WTC11 (cell line): Measurements from ENCODE around the gene HNRNPLL. TPM values are rescaled to one million over a fixed set of nuclear protein-coding genes. Genes with fewer than 3 reads are reported as not detected.

ENCODE experiments used
- ATAC-seq: fragments of 200-7000 bp; cut with Tn5 transposase; 2 replicates; pipeline ENCODE4 v1.10.0; 2021; ENCODE audit warnings: mild to moderate bottlenecking, moderate library complexity
- CTCF ChIA-PET: fragments of 300-600 bp; sonication (Branson Sonifier 250); formaldehyde crosslinking; loops from one replicate; lab custom pipeline; 2021; ENCODE audit warnings: antibody characterized with exemption; lab: Charles Lee
- POLR2A ChIA-PET: fragments of 350-600 bp; sonication (Branson Sonifier 250); formaldehyde crosslinking; loops from one replicate; lab custom pipeline; 2021; ENCODE audit warnings: antibody characterized with exemption; lab: Charles Lee
- DNase-seq: peaks from one replicate; pipeline ENCODE4 v3.0.0; 2021; ENCODE audit warnings: low spot score
- H3K27ac Mint-ChIP-seq: 2 replicates; pipeline ENCODE4 v1.8.0; 2021; ENCODE audit warnings: mixed read lengths
- H3K27me3 Mint-ChIP-seq: 2 replicates; pipeline ENCODE4 v1.8.0; 2021; ENCODE audit warnings: low read depth, mild to moderate bottlenecking, moderate library complexity, mixed read lengths
- H3K36me3 Mint-ChIP-seq: 2 replicates; pipeline ENCODE4 v1.8.0; 2021; ENCODE audit warnings: mixed read lengths
- H3K4me1 Mint-ChIP-seq: 2 replicates; pipeline ENCODE4 v1.8.0; 2022; ENCODE audit warnings: mixed read lengths
- H3K4me3 Mint-ChIP-seq: 2 replicates; pipeline ENCODE4 v1.8.0; 2021; ENCODE audit warnings: mild to moderate bottlenecking, moderate library complexity, mixed read lengths
- H3K9me3 Mint-ChIP-seq: 2 replicates; pipeline ENCODE4 v1.8.0; 2021; ENCODE audit warnings: mixed read lengths
- ATF1 ChIP-seq: sonication (generic); formaldehyde crosslinking; IDR thresholded peaks from 2 replicates; pipeline ENCODE4 v1.8.1; 2023; ENCODE audit warnings: mild to moderate bottlenecking, moderate library complexity, missing genetic modification reagents
- ATF6 ChIP-seq: sonication (generic); formaldehyde crosslinking; IDR thresholded peaks from 2 replicates; pipeline ENCODE4 v1.8.1; 2023; ENCODE audit warnings: mild to moderate bottlenecking, missing genetic modification reagents
- CREB1 ChIP-seq: sonication (generic); formaldehyde crosslinking; IDR thresholded peaks from 2 replicates; pipeline ENCODE4 v1.8.0; 2023; ENCODE audit warnings: mild to moderate bottlenecking, missing genetic modification reagents
- CTCF ChIP-seq: fragments of 200-600 bp; IDR thresholded peaks from 2 replicates; pipeline ENCODE4 v1.8.0; 2022; ENCODE audit warnings: antibody characterized with exemption
- E2F1 ChIP-seq: sonication (generic); formaldehyde crosslinking; IDR thresholded peaks from 2 replicates; pipeline ENCODE4 v1.8.0; 2022; ENCODE audit warnings: mild to moderate bottlenecking, missing genetic modification reagents
- NFATC4 ChIP-seq: fragments of 250-450 bp; sonication (Bioruptor Pico); IDR thresholded peaks from 2 replicates; pipeline ENCODE4 v1.9.0; 2021; ENCODE audit warnings: mild to moderate bottlenecking
- NFYB ChIP-seq: sonication (generic); formaldehyde crosslinking; conservative IDR thresholded peaks from 2 replicates; pipeline ENCODE4 v1.8.0; 2022; ENCODE audit warnings: low read depth, missing genetic modification reagents
- NR1H2 ChIP-seq: sonication (generic); formaldehyde crosslinking; IDR thresholded peaks from 2 replicates; pipeline ENCODE4 v1.9.0; 2021; ENCODE audit warnings: mild to moderate bottlenecking, moderate library complexity, missing genetic modification reagents
- OVOL2 ChIP-seq: fragments of 250-450 bp; sonication (Bioruptor Pico); IDR thresholded peaks from 2 replicates; pipeline ENCODE4 v1.9.0; 2021; ENCODE audit warnings: mild to moderate bottlenecking, borderline replicate concordance
- PRDM15 ChIP-seq: sonication (generic); formaldehyde crosslinking; IDR thresholded peaks from 2 replicates; pipeline ENCODE4 v1.8.0; 2022; ENCODE audit warnings: missing genetic modification reagents
- PREB ChIP-seq: sonication (generic); formaldehyde crosslinking; IDR thresholded peaks from 2 replicates; pipeline ENCODE4 v1.8.1; 2022; ENCODE audit warnings: mild to moderate bottlenecking, missing genetic modification reagents, moderate library complexity, borderline replicate concordance
- RORB ChIP-seq: fragments of 250-450 bp; sonication (Bioruptor Pico); IDR thresholded peaks from 2 replicates; pipeline ENCODE4 v1.9.0; 2021; ENCODE audit warnings: mild to moderate bottlenecking
- SMAD3 ChIP-seq: sonication (generic); formaldehyde crosslinking; IDR thresholded peaks from 2 replicates; pipeline ENCODE4 v1.8.0; 2022; ENCODE audit warnings: missing genetic modification reagents, mild to moderate bottlenecking, borderline replicate concordance
- USF1 ChIP-seq: sonication (generic); formaldehyde crosslinking; IDR thresholded peaks from 2 replicates; pipeline ENCODE4 v1.8.0; 2022; ENCODE audit warnings: mild to moderate bottlenecking, missing genetic modification reagents
- ZNF512 ChIP-seq: sonication (generic); formaldehyde crosslinking; IDR thresholded peaks from 2 replicates; pipeline ENCODE4 v1.8.1; 2022; ENCODE audit warnings: missing genetic modification reagents, borderline replicate concordance
- ZNF671 ChIP-seq: fragments of 250-450 bp; sonication (Bioruptor Pico); IDR thresholded peaks from 2 replicates; pipeline ENCODE4 v1.8.0; 2021; ENCODE audit warnings: mild to moderate bottlenecking
- total RNA-seq: library from RNA; stranded (reverse); gene quantifications from 3 replicates; pipeline ENCODE4 v1.2.3, GENCODE V29; 2021

The HNRNPLL gene
- total RNA-seq, 1 experiment from 2014 or later: 65.3 TPM

- Mint-ChIP-seq H3K27ac (no peak overlapping the region), H3K9me3 (no peaks in the 10 kb centered on the region), H3K36me3 (peaks cover 25% of the 10 kb centered on the region), H3K4me1 (no peaks in the 10 kb centered on the region), H3K27me3 (no peaks in the 10 kb centered on the region), H3K4me3 (no peak overlapping the region)
- CTCF ChIA-PET: interaction anchor here (1.4 kb wide), 1 partner anchor 24 kb away, joined by 4 read pairs; no protein-coding TSS in a partner anchor
- no peak for ATAC-seq
- DNase-seq: no peak
- TF ChIP-seq NFYB: no peak
- no peak for TF ChIP-seq OVOL2 (CRISPR knock-in tag)
- TF ChIP-seq PRDM15 (CRISPR knock-in tag): no peak
- TF ChIP-seq CREB1 (CRISPR knock-in tag): no peak
- no peak for TF ChIP-seq ATF6 (CRISPR knock-in tag)
- no peak for TF ChIP-seq ZNF671 (CRISPR knock-in tag)
- TF ChIP-seq SMAD3 (CRISPR knock-in tag): no peak
- TF ChIP-seq NR1H2 (CRISPR knock-in tag): no peak
- TF ChIP-seq USF1 (CRISPR knock-in tag): no peak
- TF ChIP-seq NFATC4 (CRISPR knock-in tag): no peak
- POLR2A ChIA-PET: interaction anchor here (1.2 kb wide), 1 partner anchor 193 kb away, joined by 3 read pairs; the partner anchor contains the start of gene SRSF7
Measured at GRCh38 chr2:38557981-38558380, 44.7 kb downstream of the HNRNPLL start.

GRCh38 chr2:38557217-38557616 is 45.5 kb downstream of the HNRNPLL start:
- peaks cover 26% of the 10 kb centered on the region for H3K36me3 Mint-ChIP-seq
- H3K4me3 Mint-ChIP-seq: no peak overlapping the region
- ATAC-seq: no peak
- no peaks in the 10 kb centered on the region for H3K27me3 Mint-ChIP-seq
- ChIA-PET POLR2A (no interaction called here), CTCF (interaction anchor here (0.7 to 1.3 kb wide), 2 partner anchors 9 to 21 kb away, joined by 3 to 4 read pairs; no protein-coding TSS in a partner anchor)
- TF ChIP-seq PREB (CRISPR knock-in tag): no peak
- no peak for TF ChIP-seq ATF1 (CRISPR knock-in tag)
- no peak for TF ChIP-seq E2F1
- TF ChIP-seq ZNF512: no peak
- TF ChIP-seq CTCF: no peak
- TF ChIP-seq RORB (CRISPR knock-in tag): no peak
- peak overlapping the region; percentile 57; the same call in 1 of the 2 replicates for H3K27ac Mint-ChIP-seq
- no peak for DNase-seq
- no peaks in the 10 kb centered on the region for H3K9me3 Mint-ChIP-seq
- no peaks in the 10 kb centered on the region for H3K4me1 Mint-ChIP-seq
